HFF-Myc (cell line): ENCODE results near the gene PPP2CA.
A peak's percentile ranks its signal among the peaks of the same experiment; 100 is the strongest.

ENCODE experiments used
- DNase-seq: peaks from one replicate; pipeline ENCODE4 v3.0.0-alpha.2; 2011; ENCODE audit warnings: low read depth; ENCODE audit errors: extremely low read depth
- H3K4me3 ChIP-seq: replicated peaks from 2 replicates; pipeline ENCODE4 v1.5.1; 2011; ENCODE audit warnings: low read depth, mild to moderate bottlenecking, control low read depth, low read length
- TF ChIP-seq, protein P1 (sequence below): IDR thresholded peaks from 2 replicates; pipeline ENCODE4 v1.5.1; 2012; ENCODE audit warnings: mild to moderate bottlenecking, low read depth, low read length, control low read depth; ENCODE audit errors: missing control alignments

Gene PPP2CA

DNA sequence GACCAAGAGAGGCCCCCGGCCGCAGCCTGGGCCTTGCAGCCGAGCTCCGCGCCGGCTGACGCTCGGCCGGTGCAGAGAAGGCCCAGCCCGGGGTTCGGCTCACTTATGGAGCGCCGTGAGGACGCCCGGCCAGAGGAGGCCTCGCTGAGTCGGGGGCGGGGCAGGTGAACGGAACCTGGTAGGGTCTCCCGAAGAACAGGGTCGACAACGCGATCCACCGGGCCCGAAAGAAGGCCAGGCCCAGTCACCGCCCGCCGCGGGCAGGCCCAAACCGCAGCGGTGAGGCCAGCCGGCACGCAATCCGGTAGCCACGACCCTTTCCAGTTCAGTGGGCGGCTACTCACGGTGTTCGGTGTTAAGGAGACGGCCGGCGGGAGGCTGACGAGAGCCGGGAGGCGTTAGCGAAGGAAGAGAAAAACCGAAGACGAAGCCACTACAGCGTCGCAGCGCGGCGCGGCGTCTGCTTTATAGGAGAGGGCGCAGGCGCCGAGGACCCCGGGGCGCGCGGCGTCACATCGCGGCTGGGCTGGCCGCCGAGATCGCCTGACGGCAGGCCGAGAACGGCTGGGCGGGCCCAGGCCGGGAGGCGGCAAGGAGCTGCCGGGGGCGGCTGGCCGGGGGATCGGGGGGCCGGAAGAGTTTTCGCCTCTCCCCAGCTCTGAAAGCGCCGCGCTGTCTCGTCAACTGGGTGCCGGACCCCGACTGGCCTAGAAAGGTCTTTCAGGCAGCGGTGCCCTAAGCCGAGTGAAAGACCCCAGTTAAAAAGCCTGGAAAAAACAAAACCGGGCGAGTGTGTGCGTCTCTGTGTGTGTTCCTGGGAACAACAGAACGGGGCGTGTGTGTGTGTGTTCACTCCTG is 49.1 kb downstream of the PPP2CA start, which contains the start of gene SKP1:
SKP1 (minus strand) TSS at position 440 of the 858 bp plus-strand sequence. CDS start 2,928 bp downstream, outside the sequence.
- peak within 1 kb of the TSS; percentile 97 for H3K4me3 ChIP-seq
- DNase-seq = peak; percentile 45
- TF ChIP-seq, protein P1, sequence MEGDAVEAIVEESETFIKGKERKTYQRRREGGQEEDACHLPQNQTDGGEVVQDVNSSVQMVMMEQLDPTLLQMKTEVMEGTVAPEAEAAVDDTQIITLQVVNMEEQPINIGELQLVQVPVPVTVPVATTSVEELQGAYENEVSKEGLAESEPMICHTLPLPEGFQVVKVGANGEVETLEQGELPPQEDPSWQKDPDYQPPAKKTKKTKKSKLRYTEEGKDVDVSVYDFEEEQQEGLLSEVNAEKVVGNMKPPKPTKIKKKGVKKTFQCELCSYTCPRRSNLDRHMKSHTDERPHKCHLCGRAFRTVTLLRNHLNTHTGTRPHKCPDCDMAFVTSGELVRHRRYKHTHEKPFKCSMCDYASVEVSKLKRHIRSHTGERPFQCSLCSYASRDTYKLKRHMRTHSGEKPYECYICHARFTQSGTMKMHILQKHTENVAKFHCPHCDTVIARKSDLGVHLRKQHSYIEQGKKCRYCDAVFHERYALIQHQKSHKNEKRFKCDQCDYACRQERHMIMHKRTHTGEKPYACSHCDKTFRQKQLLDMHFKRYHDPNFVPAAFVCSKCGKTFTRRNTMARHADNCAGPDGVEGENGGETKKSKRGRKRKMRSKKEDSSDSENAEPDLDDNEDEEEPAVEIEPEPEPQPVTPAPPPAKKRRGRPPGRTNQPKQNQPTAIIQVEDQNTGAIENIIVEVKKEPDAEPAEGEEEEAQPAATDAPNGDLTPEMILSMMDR = no peak

GRCh38 chr5:134175921-134176510 is 49.9 kb downstream of the PPP2CA start:
- H3K4me3 ChIP-seq = peak overlapping the region; percentile 97
- TF ChIP-seq, protein P1 = no peak
- no peak for DNase-seq

DNA sequence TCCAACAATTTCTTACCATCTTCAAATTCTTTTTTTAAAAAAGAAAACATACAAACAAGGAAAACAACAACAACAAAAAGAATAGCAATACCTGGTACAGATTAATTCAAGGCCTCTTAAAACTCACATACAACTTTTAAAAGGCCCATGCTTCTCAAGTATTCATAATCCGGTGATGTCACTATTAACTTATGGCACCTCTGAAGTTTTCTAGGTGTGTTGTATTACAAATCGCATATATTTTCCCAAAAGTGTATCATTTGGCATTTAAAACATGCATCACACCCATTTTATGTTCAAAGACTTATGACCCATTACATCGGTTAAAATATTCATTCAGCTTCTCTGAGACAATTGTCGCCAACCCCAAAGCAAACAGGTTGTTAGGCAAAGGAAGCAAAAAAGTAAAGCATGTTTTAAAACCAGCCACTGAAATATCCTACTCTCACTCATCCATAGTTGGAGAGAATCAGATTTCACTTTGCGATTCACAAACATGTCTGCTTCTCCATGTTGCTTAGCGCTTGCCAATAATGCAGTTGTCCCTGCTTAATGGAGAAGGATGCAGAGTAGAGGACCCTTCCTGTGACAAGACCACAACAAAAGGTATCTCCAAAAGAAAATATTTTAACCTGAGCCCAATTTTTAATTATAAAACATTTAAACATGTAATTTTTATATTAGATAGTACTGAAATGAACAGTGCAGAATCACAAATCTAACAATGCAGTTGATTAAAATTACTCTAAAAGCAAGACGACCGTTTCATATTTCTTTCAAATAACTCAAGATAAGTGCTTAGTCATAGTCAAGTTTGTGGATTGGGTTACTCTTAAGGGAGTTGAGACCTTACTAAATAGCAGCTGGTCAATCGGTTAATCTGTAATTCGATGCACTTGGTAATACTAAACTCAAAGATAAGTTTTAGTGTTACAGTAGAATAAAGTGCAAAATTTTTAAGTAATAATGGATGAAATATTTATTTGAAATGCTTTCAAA is 50.7 kb downstream of the PPP2CA start:
- no peak for DNase-seq
- TF ChIP-seq, protein P1 = no peak
- H3K4me3 ChIP-seq = peak overlapping the region; percentile 97

DNA sequence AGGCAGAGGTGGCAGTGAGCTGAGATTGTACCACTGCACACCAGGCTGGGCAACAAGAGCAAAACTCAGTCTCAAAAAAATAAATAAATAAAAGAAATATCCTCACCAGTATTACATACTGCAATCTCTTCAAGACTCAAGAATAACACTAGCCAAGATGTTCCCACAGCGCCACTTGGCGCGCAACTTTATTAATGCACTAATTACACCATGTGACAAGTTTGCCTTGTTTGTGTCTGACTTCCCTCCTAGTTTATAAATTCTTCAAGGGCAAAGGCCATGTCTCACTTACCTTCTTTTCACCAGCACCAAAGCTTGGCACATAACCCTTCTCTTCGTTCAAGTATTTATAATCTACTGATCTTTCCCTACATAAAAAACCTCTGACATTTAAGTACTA is 53.9 kb downstream of the PPP2CA start:
- no peak overlapping the region for H3K4me3 ChIP-seq
- TF ChIP-seq, protein P1 = no peak
- no peak for DNase-seq

GRCh38 chr5:134162592-134162991 is 63.3 kb downstream of the PPP2CA start:
- H3K4me3 ChIP-seq = no peak overlapping the region
- TF ChIP-seq, protein P1 = no peak
- no peak for DNase-seq
